T-cell (primary cell): Measurements from ENCODE around the gene AQP6. TPM values are rescaled to one million over a fixed set of nuclear protein-coding genes. Genes with fewer than 3 reads are reported as not detected.

Experiments
- ATAC-seq, 4 experiments: fragments of 200-7000 bp in 3 of 4; fragments of 150-1000 bp in 1 of 4; cut with Tn5 transposase; replicated peaks in 1 of 4; 1 replicate in 3 of 4; 2 replicates in 1 of 4; pipeline ENCODE4 v1.10.0; 2021; ENCODE audit warnings: moderate library complexity in 3 of 4, mild to moderate bottlenecking in 2 of 4, moderate number of reproducible peaks in 1 of 4
- CTCF ChIA-PET, 2 donors: fragments of 300-600 bp; sonication (Branson Sonifier 250); formaldehyde crosslinking; loops; one replicate each; lab custom pipeline; 2022; ENCODE audit warnings: antibody characterized with exemption in 2 of 2; lab: Charles Lee
- POLR2A ChIA-PET, 2 donors: fragments of 300-600 bp; sonication (Branson Sonifier 250); formaldehyde crosslinking; loops; one replicate each; lab custom pipeline; 2022; ENCODE audit warnings: antibody characterized with exemption in 2 of 2; lab: Charles Lee
- DNase-seq, 35 experiments: peaks; one replicate each; pipeline versions ENCODE4 v3.0.0 to v3.0.0-alpha.2; 2013 to 2023
- H3K27ac ChIP-seq: one replicate; pipeline ENCODE4 v1.5.1; 2013; ENCODE audit warnings: low read length
- H3K27me3 ChIP-seq, 2 experiments: replicated peaks in 1 of 2; 1 replicate in 1 of 2; 2 replicates in 1 of 2; pipeline versions ENCODE4 v1.6.1 to v1.7.0; 2013; ENCODE audit warnings: low read length in 1 of 2, mixed read lengths in 1 of 2; ENCODE audit not compliant: control insufficient read depth in 2 of 2, insufficient read depth in 2 of 2; ENCODE audit errors: extremely low read depth in 1 of 2
- H3K36me3 ChIP-seq, 2 donors: 1 replicate in 1 of 2; 2 replicates in 1 of 2; pipeline versions ENCODE4 v1.6.1 to v1.7.0; 2013; ENCODE audit warnings: low read length in 1 of 2; ENCODE audit not compliant: control insufficient read depth in 2 of 2, insufficient read depth in 1 of 2; ENCODE audit errors: extremely low read depth in 1 of 2
- H3K4me1 ChIP-seq, 2 experiments: 1 replicate in 1 of 2; 2 replicates in 1 of 2; pipeline versions ENCODE4 v1.6.1 to v1.7.0; 2013; ENCODE audit warnings: low read length in 2 of 2, mixed read lengths in 1 of 2; ENCODE audit not compliant: insufficient read depth in 2 of 2, control insufficient read depth in 1 of 2; ENCODE audit errors: extremely low read depth in 1 of 2
- H3K4me3 ChIP-seq, 2 donors: 1 replicate in 1 of 2; 2 replicates in 1 of 2; pipeline versions ENCODE4 v1.5.1 to v1.7.0; 2013; ENCODE audit warnings: mild to moderate bottlenecking in 2 of 2, low read length in 1 of 2, moderate library complexity in 1 of 2; ENCODE audit not compliant: control insufficient read depth in 1 of 2; ENCODE audit errors: extremely low read depth in 1 of 2
- H3K9me3 ChIP-seq: 2 replicates; pipeline ENCODE4 v1.7.0; 2013
- H3K27ac Mint-ChIP-seq, 2 donors: one replicate each; pipeline ENCODE4 v1.8.0; 2020 to 2021; ENCODE audit warnings: mild to moderate bottlenecking in 2 of 2, mixed read lengths in 2 of 2
- H3K27me3 Mint-ChIP-seq, 2 donors: one replicate each; pipeline ENCODE4 v1.8.0; 2021 to 2022; ENCODE audit warnings: mixed read lengths in 2 of 2
- H3K36me3 Mint-ChIP-seq: one replicate; pipeline ENCODE4 v1.8.0; 2021; ENCODE audit warnings: mixed read lengths
- H3K4me1 Mint-ChIP-seq, 3 donors: one replicate each; pipeline ENCODE4 v1.8.0; 2020 to 2022; ENCODE audit warnings: mixed read lengths in 3 of 3, mild to moderate bottlenecking in 1 of 3
- H3K4me3 Mint-ChIP-seq, 3 donors: one replicate each; pipeline ENCODE4 v1.8.0; 2020 to 2022; ENCODE audit warnings: mild to moderate bottlenecking in 3 of 3, mixed read lengths in 3 of 3, moderate library complexity in 3 of 3
- H3K9me3 Mint-ChIP-seq, 3 donors: one replicate each; pipeline ENCODE4 v1.8.0; 2020 to 2022; ENCODE audit warnings: mixed read lengths in 3 of 3
- WGBS: methylation state at CpG from one replicate; pipeline ENCODE4 v1.1.5; 2013; ENCODE audit warnings: missing lambda C conversion rate; ENCODE audit not compliant: insufficient coverage; 5-methylcytosine and 5-hydroxymethylcytosine counted together
- total RNA-seq, 35 experiments: library from RNA in 6 of 35; stranded (reverse) in 6 of 35; fragments of 120-200 nt in 1 of 35; gene quantifications; one replicate each; pipeline versions ENCODE4 v1.2.1 to v1.2.4 and lab custom pipeline; 2013 to 2026

AQP6 gene
- total RNA-seq (not detected), total RNA-seq (lab: John Stamatoyannopoulos, UW) (0 to 0.06 (median 0) reads per million in 29 experiments)
- not detected for total RNA-seq (2013)

GRCh38 chr12:49972641-49973360 is at the start of gene AQP6:
TSS of gene AQP6 (plus strand) at chr12:49972947. CDS start at chr12:49973174, 227 bp downstream.
- 80% methylated on average over 14 of the region's 18 CpGs for WGBS
- Mint-ChIP-seq H3K27ac (no peak within 1 kb of the TSS), H3K36me3 (no peaks in the 10 kb centered on the region), H3K9me3 (no peaks in the 10 kb centered on the region), H3K4me1 (peaks cover 0 to 1% (median 0%) of the 10 kb centered on the region in 3 donors), H3K27me3 (peaks cover 0 to 3% of the 10 kb centered on the region in 2 donors), H3K4me3 (no peak within 1 kb of the TSS)
- ATAC-seq (no peak), DNase-seq (no peak)
- ChIA-PET CTCF (no interaction called here), POLR2A (no interaction called here)
- Histone ChIP-seq H3K4me3 (no peak within 1 kb of the TSS), H3K4me1 (peaks cover 0 to 3% of the 10 kb centered on the region in 2 experiments), H3K36me3 (no peaks in the 10 kb centered on the region), H3K9me3 (no peaks in the 10 kb centered on the region), H3K27me3 (peaks cover 0 to 47% of the 10 kb centered on the region in 2 experiments), H3K27ac (no peak within 1 kb of the TSS)

- no peak for ATAC-seq
- no peak for DNase-seq
- Mint-ChIP-seq H3K4me1 (no peaks in the 10 kb centered on the region), H3K9me3 (no peaks in the 10 kb centered on the region), H3K4me3 (no peak overlapping the region), H3K36me3 (no peaks in the 10 kb centered on the region), H3K27ac (no peak overlapping the region), H3K27me3 (no peaks in the 10 kb centered on the region)
- Histone ChIP-seq H3K36me3 (no peaks in the 10 kb centered on the region), H3K4me3 (no peak overlapping the region), H3K27me3 (peaks cover 0 to 9% of the 10 kb centered on the region in 2 experiments), H3K9me3 (no peaks in the 10 kb centered on the region), H3K4me1 (no peaks in the 10 kb centered on the region), H3K27ac (no peak overlapping the region)
- WGBS: 92% methylated on average over 1 of the region's 7 CpGs
- ChIA-PET POLR2A (no interaction called here), CTCF (interaction anchor here in 1 of 2 donors (0.6 kb wide), 1 partner anchor 156 kb away, joined by 5 read pairs; no protein-coding TSS in a partner anchor)
Measured at GRCh38 chr12:49923035-49923644, 49.6 kb upstream of the AQP6 start.

DNA sequence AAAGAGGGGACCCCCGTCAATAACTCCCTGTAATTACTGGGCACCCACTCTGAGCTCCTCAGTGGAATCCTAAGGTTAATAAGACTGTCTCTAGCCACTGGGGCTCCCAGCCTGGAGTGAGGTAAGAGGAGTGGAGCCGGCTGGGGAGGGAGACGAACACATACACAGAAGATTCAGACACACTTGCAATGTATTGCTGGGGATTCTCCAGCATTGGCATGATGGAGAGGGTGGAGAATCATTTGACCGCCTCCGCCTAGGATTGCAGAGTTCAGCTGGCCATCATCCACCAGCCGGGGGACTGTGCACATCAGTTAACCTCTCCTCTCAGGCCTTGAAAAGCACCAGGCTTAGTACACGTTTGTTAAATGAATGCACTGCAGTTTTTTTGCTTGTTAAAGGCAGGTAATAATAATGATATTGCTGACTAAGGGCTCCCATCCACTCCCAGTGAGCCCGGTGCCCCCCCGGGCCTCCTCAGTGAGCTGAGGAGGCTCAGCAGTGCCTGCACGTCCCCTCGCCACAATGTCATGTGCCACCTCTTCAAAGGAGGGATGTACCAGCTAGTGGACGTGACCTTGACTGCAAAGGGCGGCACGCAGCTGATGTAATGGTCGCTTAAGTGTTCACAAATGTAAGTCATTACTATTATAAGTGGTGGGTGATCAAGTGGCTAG is 48.7 kb upstream of the AQP6 start:
- Histone ChIP-seq H3K36me3 (no peaks in the 10 kb centered on the region), H3K9me3 (no peaks in the 10 kb centered on the region), H3K27me3 (peaks cover 0 to 5% of the 10 kb centered on the region in 2 experiments), H3K27ac (no peak overlapping the region), H3K4me3 (no peak overlapping the region), H3K4me1 (no peaks in the 10 kb centered on the region)
- no peak for DNase-seq
- no peak for ATAC-seq
- POLR2A ChIA-PET: no interaction called here
- WGBS: 89% methylated on average over 4 of the region's 15 CpGs
- no peak overlapping the region for H3K4me3 Mint-ChIP-seq
- CTCF ChIA-PET: no interaction called here
- no peaks in the 10 kb centered on the region for H3K27me3 Mint-ChIP-seq
- no peaks in the 10 kb centered on the region for H3K4me1 Mint-ChIP-seq
- H3K27ac Mint-ChIP-seq: no peak overlapping the region
- H3K36me3 Mint-ChIP-seq: no peaks in the 10 kb centered on the region
- H3K9me3 Mint-ChIP-seq: no peaks in the 10 kb centered on the region

GRCh38 chr12:49924628-49925246 is 48.0 kb upstream of the AQP6 start:
- no peaks in the 10 kb centered on the region for H3K9me3 Mint-ChIP-seq
- Histone ChIP-seq H3K4me1 (no peaks in the 10 kb centered on the region), H3K36me3 (no peaks in the 10 kb centered on the region), H3K27ac (no peak overlapping the region), H3K27me3 (peaks cover 0 to 9% of the 10 kb centered on the region in 2 experiments), H3K4me3 (no peak overlapping the region), H3K9me3 (no peaks in the 10 kb centered on the region)
- POLR2A ChIA-PET: no interaction called here
- no peak overlapping the region for H3K27ac Mint-ChIP-seq
- no peaks in the 10 kb centered on the region for H3K36me3 Mint-ChIP-seq
- H3K27me3 Mint-ChIP-seq: no peaks in the 10 kb centered on the region
- no peak for DNase-seq
- WGBS: 88% methylated on average over 7 of the region's 7 CpGs
- H3K4me1 Mint-ChIP-seq: no peaks in the 10 kb centered on the region
- CTCF ChIA-PET: no interaction called here
- no peak for ATAC-seq
- H3K4me3 Mint-ChIP-seq: no peak overlapping the region

DNA sequence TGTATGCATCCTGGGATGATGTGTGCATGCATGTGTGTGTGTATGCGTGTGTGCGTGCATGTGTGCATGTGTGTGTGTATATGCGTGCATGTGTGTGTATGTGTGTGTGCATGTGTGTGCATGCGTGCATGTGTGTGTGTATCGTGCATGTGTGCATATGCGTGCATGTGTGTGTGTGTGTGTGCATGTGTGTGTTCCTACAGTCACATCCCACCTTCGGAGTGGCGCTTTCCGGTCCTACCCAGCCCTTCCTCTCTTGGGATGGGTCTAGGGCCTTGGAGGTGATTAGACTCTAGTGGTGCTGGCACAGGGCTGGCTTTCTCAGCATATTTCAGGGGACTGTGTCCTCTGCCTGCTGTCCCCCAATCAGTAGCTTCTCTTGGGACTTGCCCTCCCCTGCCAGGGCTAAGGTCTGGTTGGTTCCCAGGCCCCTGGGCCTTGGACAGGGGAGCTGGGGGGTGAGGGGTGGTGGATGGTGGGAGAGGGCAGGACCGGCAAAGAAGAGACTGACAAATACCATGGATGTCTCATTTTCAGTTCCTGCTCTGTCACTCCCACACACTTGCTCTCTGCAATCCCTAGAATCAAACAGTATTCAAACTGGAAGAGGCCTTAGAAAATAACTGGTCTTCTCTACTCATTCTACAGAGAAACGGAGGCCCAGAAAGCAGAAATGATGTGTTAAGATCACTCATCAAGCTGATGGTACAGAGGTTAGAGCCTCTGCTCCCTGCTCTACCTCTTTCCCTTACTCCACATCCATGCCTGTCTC is 47.1 kb upstream of the AQP6 start:
- Histone ChIP-seq H3K36me3 (no peaks in the 10 kb centered on the region), H3K27me3 (peaks cover 0 to 10% of the 10 kb centered on the region in 2 experiments), H3K27ac (no peak overlapping the region), H3K9me3 (no peaks in the 10 kb centered on the region), H3K4me3 (no peak overlapping the region), H3K4me1 (no peaks in the 10 kb centered on the region)
- no peak overlapping the region for H3K4me3 Mint-ChIP-seq
- ATAC-seq (no peak), DNase-seq (no peak)
- no peaks in the 10 kb centered on the region for H3K36me3 Mint-ChIP-seq
- no peaks in the 10 kb centered on the region for H3K9me3 Mint-ChIP-seq
- no peaks in the 10 kb centered on the region for H3K4me1 Mint-ChIP-seq
- WGBS: 100% methylated on average over 3 of the region's 11 CpGs
- no peak overlapping the region for H3K27ac Mint-ChIP-seq
- ChIA-PET POLR2A (no interaction called here), CTCF (no interaction called here)
- H3K27me3 Mint-ChIP-seq: no peaks in the 10 kb centered on the region

GRCh38 chr12:49928471-49928870 is 44.3 kb upstream of the AQP6 start:
- Mint-ChIP-seq H3K4me1 (no peaks in the 10 kb centered on the region), H3K36me3 (no peaks in the 10 kb centered on the region), H3K9me3 (no peaks in the 10 kb centered on the region), H3K4me3 (no peak overlapping the region), H3K27me3 (no peaks in the 10 kb centered on the region), H3K27ac (no peak overlapping the region)
- no peak for DNase-seq
- CTCF ChIA-PET: no interaction called here
- Histone ChIP-seq H3K27me3 (peaks cover 3 to 5% of the 10 kb centered on the region in 2 experiments), H3K4me3 (no peak overlapping the region), H3K27ac (no peak overlapping the region), H3K36me3 (no peaks in the 10 kb centered on the region), H3K4me1 (no peaks in the 10 kb centered on the region), H3K9me3 (no peaks in the 10 kb centered on the region)
- WGBS: 80% methylated on average over 4 of the region's 6 CpGs
- ATAC-seq: no peak
- POLR2A ChIA-PET: no interaction called here
